SK-N-SH (cell line): ENCODE results near the gene PCBP3. TPM values are rescaled to one million over a fixed set of nuclear protein-coding genes. Genes with fewer than 3 reads are reported as not detected.

Experiments used
- CTCF ChIA-PET: fragments of 300-600, 350-600 bp; formaldehyde crosslinking; extraction: SDS; loops from one replicate; lab custom pipeline; 2021; lab: Yijun Ruan, JAX
- POLR2A ChIA-PET: fragments of 350-600 bp; sonication (Branson Sonifier 250); formaldehyde crosslinking; extraction: SDS; loops from one replicate; lab custom pipeline; 2020; ENCODE audit warnings: antibody characterized with exemption, inconsistent platforms; lab: Yijun Ruan, JAX
- DNase-seq: peaks from one replicate; pipeline ENCODE4 v3.0.0; 2012
- H2AFZ ChIP-seq: fragments of 200-600 bp; sonication (generic); 2 replicates; pipeline ENCODE4 v1.8.1; 2016; ENCODE audit warnings: antibody characterized with exemption, mild to moderate bottlenecking, low read depth
- H3F3A ChIP-seq: fragments of 200-600 bp; sonication (generic); replicated peaks from 2 replicates; pipeline ENCODE3; 2016; ENCODE audit warnings: antibody characterized with exemption, mild to moderate bottlenecking; ENCODE audit not compliant: insufficient read depth
- H3K27ac ChIP-seq, 2 experiments: fragments of 200-500 bp in 1 of 2; fragments of 200-600 bp in 1 of 2; sonication (Bioruptor generic) in 1 of 2; sonication (generic), shearing (Covaris generic) in 1 of 2; 2 replicates each; pipeline versions ENCODE4 v1.5.1 to v1.6.1; 2014 to 2016; ENCODE audit warnings: low read depth in 2 of 2, inconsistent platforms in 1 of 2, low read length in 1 of 2, mild to moderate bottlenecking in 1 of 2, mixed read lengths in 1 of 2
- H3K27me3 ChIP-seq: fragments of 200-600 bp; sonication (generic), shearing (Covaris generic); 2 replicates; pipeline ENCODE4 v1.6.1; 2016; ENCODE audit warnings: mixed run types; ENCODE audit not compliant: insufficient read depth
- H3K36me3 ChIP-seq, 2 experiments: fragments of 200-500 bp in 1 of 2; fragments of 200-600 bp in 1 of 2; sonication (Bioruptor generic) in 1 of 2; sonication (generic) in 1 of 2; replicated peaks in 1 of 2; 2 replicates each; pipeline versions ENCODE3 to v1.5.1; 2014 to 2016; ENCODE audit warnings: low read length in 1 of 2, mild to moderate bottlenecking in 1 of 2; ENCODE audit not compliant: insufficient read depth in 2 of 2, control insufficient read depth in 1 of 2
- H3K4me1 ChIP-seq, 2 experiments: fragments of 200-500 bp in 1 of 2; fragments of 200-600 bp in 1 of 2; sonication (Bioruptor generic) in 1 of 2; sonication (generic), shearing (Covaris generic) in 1 of 2; 2 replicates each; pipeline versions ENCODE4 v1.5.1 to v1.6.1; 2014 to 2016; ENCODE audit warnings: low read depth in 1 of 2, low read length in 1 of 2, mixed run types in 1 of 2; ENCODE audit not compliant: insufficient read depth in 2 of 2, control insufficient read depth in 1 of 2
- H3K4me2 ChIP-seq: fragments of 200-600 bp; sonication (generic), shearing (Covaris generic); 2 replicates; pipeline ENCODE4 v1.6.1; 2017; ENCODE audit warnings: mixed run types
- H3K4me3 ChIP-seq, 2 experiments: fragments of 200-500 bp in 1 of 2; fragments of 200-600 bp in 1 of 2; sonication (Bioruptor generic) in 1 of 2; sonication (generic), shearing (Covaris generic) in 1 of 2; 2 replicates each; pipeline versions ENCODE4 v1.5.1 to v1.8.1; 2014 to 2016; ENCODE audit warnings: low read depth in 2 of 2, inconsistent platforms in 1 of 2, low read length in 1 of 2, mild to moderate bottlenecking in 1 of 2, mixed read lengths in 1 of 2, moderate library complexity in 1 of 2
- H3K79me2 ChIP-seq: fragments of 200-600 bp; sonication (generic); 2 replicates; pipeline ENCODE4 v1.8.1; 2017; ENCODE audit warnings: mild to moderate bottlenecking; ENCODE audit not compliant: insufficient read depth
- H3K9ac ChIP-seq: fragments of 200-600 bp; sonication (generic); 2 replicates; pipeline ENCODE4 v1.6.1; 2017; ENCODE audit warnings: mixed run types
- H3K9me2 ChIP-seq: fragments of 200-600 bp; sonication (generic); 2 replicates; pipeline ENCODE4 v1.6.1; 2017; ENCODE audit warnings: mixed run types
- H3K9me3 ChIP-seq: fragments of 200-600 bp; sonication (generic); 2 replicates; pipeline ENCODE4 v1.6.1; 2017; ENCODE audit warnings: mixed run types, mild to moderate bottlenecking, moderate library complexity
- H4K20me1 ChIP-seq: fragments of 200-600 bp; sonication (generic); 2 replicates; pipeline ENCODE4 v1.6.1; 2017; ENCODE audit warnings: mild to moderate bottlenecking, mixed run types; ENCODE audit not compliant: insufficient read depth
- FOXM1 ChIP-seq: IDR thresholded peaks from 2 replicates; pipeline ENCODE4 v1.4.0; 2012; ENCODE audit warnings: low read depth, mild to moderate bottlenecking
- JUND ChIP-seq: IDR thresholded peaks from 2 replicates; pipeline ENCODE4 v1.4.0; 2012
- MXI1 ChIP-seq: IDR thresholded peaks from 2 replicates; pipeline ENCODE4 v1.6.1; 2012; ENCODE audit warnings: mild to moderate bottlenecking, low read depth, low read length, improper control_type of control experiment
- POLR2AphosphoS5 ChIP-seq: IDR thresholded peaks from 2 replicates; pipeline ENCODE4 v1.6.1; 2012; ENCODE audit warnings: low read depth, low read length
- RFX5 ChIP-seq: IDR thresholded peaks from 2 replicates; pipeline ENCODE4 v1.6.1; 2012; ENCODE audit warnings: mild to moderate bottlenecking, improper control_type of control experiment, low read length
- RXRA ChIP-seq: IDR thresholded peaks from 2 replicates; pipeline ENCODE4 v1.4.0; 2012; ENCODE audit warnings: low read depth, mild to moderate bottlenecking, borderline replicate concordance
- TCF12 ChIP-seq: IDR thresholded peaks from 2 replicates; pipeline ENCODE4 v1.4.0; 2012
- WGBS: methylation state at CpG from one replicate; pipeline ENCODE4 v1.1.6; 2017; ENCODE audit warnings: low lambda C conversion rate; 5-methylcytosine and 5-hydroxymethylcytosine counted together
- polyA plus RNA-seq, 3 experiments: library from polyadenylated mRNA; depleted of rRNA; stranded (reverse); fragments of >200 nt; gene quantifications; 2 replicates each; pipeline ENCODE4 v1.2.3, GENCODE V29; 2012
- TF ChIP-seq, protein P1 (sequence below): IDR thresholded peaks from 2 replicates; pipeline ENCODE4; 2012
- TF ChIP-seq, protein P2 (sequence below): IDR thresholded peaks from 2 replicates; pipeline ENCODE4 v1.4.0; 2012; ENCODE audit warnings: low read depth, borderline replicate concordance
- TF ChIP-seq, protein P3 (sequence below): IDR thresholded peaks from 2 replicates; pipeline ENCODE4 v1.6.1; 2012; ENCODE audit warnings: mild to moderate bottlenecking, low read depth, low read length, moderate library complexity

Gene PCBP3
- polyA plus RNA-seq, 1 of the 3 experiments (the other 2 are of a cell fraction) = 9.5 TPM

DNA sequence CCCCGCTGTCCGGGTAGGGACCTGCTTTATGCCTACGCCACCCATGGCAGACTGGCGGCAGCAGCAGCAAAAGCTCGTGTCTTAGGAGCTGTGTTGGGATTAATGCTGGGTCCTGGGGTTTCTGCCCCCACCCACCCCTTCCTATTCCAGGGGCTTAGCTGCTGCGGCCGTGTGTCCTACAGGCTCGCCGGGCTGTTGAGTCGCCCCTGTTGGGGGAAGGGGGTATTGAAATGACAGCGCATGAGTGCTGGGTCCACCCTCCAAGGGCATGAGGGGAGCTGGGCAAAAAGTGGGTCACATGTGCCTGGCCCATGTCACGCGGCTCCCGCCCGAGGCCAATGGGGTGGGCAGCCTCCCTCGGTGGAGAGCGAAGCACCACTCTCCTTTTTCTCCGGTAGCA is 219.7 kb downstream of the PCBP3 start:
- TF ChIP-seq, protein P1, sequence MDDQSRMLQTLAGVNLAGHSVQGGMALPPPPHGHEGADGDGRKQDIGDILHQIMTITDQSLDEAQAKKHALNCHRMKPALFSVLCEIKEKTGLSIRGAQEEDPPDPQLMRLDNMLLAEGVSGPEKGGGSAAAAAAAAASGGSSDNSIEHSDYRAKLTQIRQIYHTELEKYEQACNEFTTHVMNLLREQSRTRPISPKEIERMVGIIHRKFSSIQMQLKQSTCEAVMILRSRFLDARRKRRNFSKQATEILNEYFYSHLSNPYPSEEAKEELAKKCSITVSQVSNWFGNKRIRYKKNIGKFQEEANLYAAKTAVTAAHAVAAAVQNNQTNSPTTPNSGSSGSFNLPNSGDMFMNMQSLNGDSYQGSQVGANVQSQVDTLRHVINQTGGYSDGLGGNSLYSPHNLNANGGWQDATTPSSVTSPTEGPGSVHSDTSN = no peak
- TF ChIP-seq MXI1 = no peak
- TF ChIP-seq FOXM1 = no peak
- no peak for TF ChIP-seq RFX5
- CTCF ChIA-PET = interaction anchor here (2.3 to 3.1 kb wide), 2 partner anchors 14 to 17 kb away, joined by 5 to 14 read pairs; no protein-coding TSS in a partner anchor
- Histone ChIP-seq H3K36me3 (no peaks in the 10 kb centered on the region), H3K27me3 (no peaks in the 10 kb centered on the region), H3F3A (peaks cover 13% of the 10 kb centered on the region), H3K4me2 (no peak overlapping the region), H3K4me3 (no peak overlapping the region), H4K20me1 (no peaks in the 10 kb centered on the region), H3K9me2 (no peaks in the 10 kb centered on the region), H3K9me3 (no peaks in the 10 kb centered on the region), H3K4me1 (peaks cover 18 to 30% of the 10 kb centered on the region in 2 experiments; a peak in 3 of 4 replicates), H3K9ac (no peak overlapping the region), H2AFZ (no peak overlapping the region), H3K27ac (no peak overlapping the region), H3K79me2 (no peaks in the 10 kb centered on the region)
- WGBS = 94% methylated on average over 6 of the region's 18 CpGs
- POLR2A ChIA-PET = no interaction called here
- no peak for DNase-seq

DNA sequence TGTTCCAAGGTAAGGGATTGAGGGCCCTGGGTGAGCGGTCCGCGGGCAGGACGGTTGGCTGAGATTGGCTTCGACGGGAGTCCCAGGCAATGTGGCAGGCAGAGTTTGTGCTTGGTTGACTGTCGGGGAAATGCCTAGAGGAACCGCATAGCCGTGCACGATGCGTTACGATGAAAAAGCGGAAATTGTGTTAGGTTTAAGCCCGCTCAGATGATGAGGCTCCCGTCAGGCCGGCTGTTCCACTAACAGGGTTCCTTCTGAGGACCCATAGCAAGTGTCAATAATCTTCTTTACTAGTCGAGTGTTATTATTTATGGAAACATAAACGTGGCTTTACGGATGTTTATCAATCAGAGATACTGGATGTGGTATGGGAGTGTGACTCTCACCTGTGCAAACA is 220.2 kb downstream of the PCBP3 start:
- Histone ChIP-seq H2AFZ (no peak overlapping the region), H3K4me2 (peak overlapping the region; percentile 22; the same call in 1 of the 2 replicates), H3K4me1 (peaks cover 18 to 30% of the 10 kb centered on the region in 2 experiments; a peak in 3 of 4 replicates), H3K27me3 (no peaks in the 10 kb centered on the region), H3K79me2 (no peaks in the 10 kb centered on the region), H3K36me3 (no peaks in the 10 kb centered on the region), H3K27ac (peak overlapping the region in 1 of 2 experiments; percentile 86; a peak in 2 of 4 replicates), H3K9me2 (no peaks in the 10 kb centered on the region), H3F3A (peaks cover 13% of the 10 kb centered on the region), H3K9me3 (no peaks in the 10 kb centered on the region), H3K4me3 (no peak overlapping the region), H4K20me1 (no peaks in the 10 kb centered on the region), H3K9ac (peak overlapping the region; percentile 51; the same call in 1 of the 2 replicates)
- no peak for DNase-seq
- POLR2A ChIA-PET = no interaction called here
- CTCF ChIA-PET = interaction anchor here (1.8 to 3.1 kb wide), 3 partner anchors 14 to 17 kb away, joined by 5 to 14 read pairs (median 6); no protein-coding TSS in a partner anchor
- TF ChIP-seq, protein P2, sequence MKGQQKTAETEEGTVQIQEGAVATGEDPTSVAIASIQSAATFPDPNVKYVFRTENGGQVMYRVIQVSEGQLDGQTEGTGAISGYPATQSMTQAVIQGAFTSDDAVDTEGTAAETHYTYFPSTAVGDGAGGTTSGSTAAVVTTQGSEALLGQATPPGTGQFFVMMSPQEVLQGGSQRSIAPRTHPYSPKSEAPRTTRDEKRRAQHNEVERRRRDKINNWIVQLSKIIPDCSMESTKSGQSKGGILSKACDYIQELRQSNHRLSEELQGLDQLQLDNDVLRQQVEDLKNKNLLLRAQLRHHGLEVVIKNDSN = no peak
- TF ChIP-seq POLR2AphosphoS5 (no peak), JUND (no peak), RXRA (no peak), TCF12 (no peak)
- TF ChIP-seq, protein P3, sequence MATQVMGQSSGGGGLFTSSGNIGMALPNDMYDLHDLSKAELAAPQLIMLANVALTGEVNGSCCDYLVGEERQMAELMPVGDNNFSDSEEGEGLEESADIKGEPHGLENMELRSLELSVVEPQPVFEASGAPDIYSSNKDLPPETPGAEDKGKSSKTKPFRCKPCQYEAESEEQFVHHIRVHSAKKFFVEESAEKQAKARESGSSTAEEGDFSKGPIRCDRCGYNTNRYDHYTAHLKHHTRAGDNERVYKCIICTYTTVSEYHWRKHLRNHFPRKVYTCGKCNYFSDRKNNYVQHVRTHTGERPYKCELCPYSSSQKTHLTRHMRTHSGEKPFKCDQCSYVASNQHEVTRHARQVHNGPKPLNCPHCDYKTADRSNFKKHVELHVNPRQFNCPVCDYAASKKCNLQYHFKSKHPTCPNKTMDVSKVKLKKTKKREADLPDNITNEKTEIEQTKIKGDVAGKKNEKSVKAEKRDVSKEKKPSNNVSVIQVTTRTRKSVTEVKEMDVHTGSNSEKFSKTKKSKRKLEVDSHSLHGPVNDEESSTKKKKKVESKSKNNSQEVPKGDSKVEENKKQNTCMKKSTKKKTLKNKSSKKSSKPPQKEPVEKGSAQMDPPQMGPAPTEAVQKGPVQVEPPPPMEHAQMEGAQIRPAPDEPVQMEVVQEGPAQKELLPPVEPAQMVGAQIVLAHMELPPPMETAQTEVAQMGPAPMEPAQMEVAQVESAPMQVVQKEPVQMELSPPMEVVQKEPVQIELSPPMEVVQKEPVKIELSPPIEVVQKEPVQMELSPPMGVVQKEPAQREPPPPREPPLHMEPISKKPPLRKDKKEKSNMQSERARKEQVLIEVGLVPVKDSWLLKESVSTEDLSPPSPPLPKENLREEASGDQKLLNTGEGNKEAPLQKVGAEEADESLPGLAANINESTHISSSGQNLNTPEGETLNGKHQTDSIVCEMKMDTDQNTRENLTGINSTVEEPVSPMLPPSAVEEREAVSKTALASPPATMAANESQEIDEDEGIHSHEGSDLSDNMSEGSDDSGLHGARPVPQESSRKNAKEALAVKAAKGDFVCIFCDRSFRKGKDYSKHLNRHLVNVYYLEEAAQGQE = no peak
- 93% methylated on average over 19 of the region's 19 CpGs for WGBS
